K562 (cell line): ENCODE results near the gene SPNS1. TPM values are rescaled to one million over a fixed set of nuclear protein-coding genes. Genes with fewer than 3 reads are reported as not detected.

Experiments
- AFF4 ChIP-seq: sonication (generic); formaldehyde crosslinking; IDR thresholded peaks from 2 replicates; pipeline ENCODE4 v1.8.0; 2023; ENCODE audit warnings: mild to moderate bottlenecking, missing genetic modification reagents
- HMGN3 ChIP-seq: IDR thresholded peaks from 2 replicates; pipeline ENCODE4 v1.6.1; 2011; ENCODE audit warnings: borderline replicate concordance, low read depth, mild to moderate bottlenecking, mixed read lengths, low read length; ENCODE audit not compliant: insufficient read length; ENCODE audit errors: extremely low read depth
- KDM1A ChIP-seq, 2 experiments: fragments of 450-650 bp; IDR thresholded peaks; 2 replicates each; pipeline ENCODE4 v1.6.1; 2016; ENCODE audit warnings: mild to moderate bottlenecking in 2 of 2
- PHF8 ChIP-seq: fragments of 200-600 bp; sonication (generic); IDR thresholded peaks from 2 replicates; pipeline ENCODE4 v1.6.1; 2012; ENCODE audit warnings: mixed run types, mild to moderate bottlenecking, inconsistent platforms, low read length, moderate library complexity, borderline replicate concordance
- SETDB1 ChIP-seq: IDR thresholded peaks from one replicate; pipeline ENCODE4 v1.6.1; 2012; ENCODE audit warnings: low read length, control low read depth, inconsistent platforms
- STAT6 ChIP-seq: sonication (generic); formaldehyde crosslinking; IDR thresholded peaks from 2 replicates; pipeline ENCODE4 v1.8.1; 2023; ENCODE audit warnings: mild to moderate bottlenecking, missing genetic modification reagents
- TRIM28 ChIP-seq: fragments of 450-650 bp; IDR thresholded peaks from 2 replicates; pipeline ENCODE4 v1.6.1; 2017
- ZFP30 ChIP-seq: fragments of 250-450 bp; sonication (Bioruptor Pico); IDR thresholded peaks from 2 replicates; pipeline ENCODE4 v1.8.0; 2022; ENCODE audit warnings: moderate library complexity, mild to moderate bottlenecking, inconsistent platforms, borderline replicate concordance
- ZNF561 ChIP-seq: fragments of 450-650 bp; formaldehyde crosslinking; conservative IDR thresholded peaks from 2 replicates; pipeline ENCODE4 v1.4.0; 2020; ENCODE audit warnings: mild to moderate bottlenecking, moderate library complexity
- ZNF778 ChIP-seq: fragments of 450-650 bp; formaldehyde crosslinking; IDR thresholded peaks from 2 replicates; pipeline ENCODE4 v1.4.0; 2020; ENCODE audit warnings: mild to moderate bottlenecking, moderate library complexity
- ZNF79 ChIP-seq: fragments of 250-450 bp; sonication (Bioruptor Pico); IDR thresholded peaks from 2 replicates; pipeline ENCODE4 v1.4.0; 2020; ENCODE audit warnings: low read depth, mild to moderate bottlenecking, moderate library complexity
- polyA plus RNA-seq, 8 experiments: library from polyadenylated mRNA; depleted of rRNA in 4 of 8; stranded (reverse) in 5 of 8; unstranded in 3 of 8; fragments of >200 nt; fragmentation: Nextera tagmentation in 2 of 8; fragmentation: Illumina TruSeq in 1 of 8; extraction: Ambion mirVana in 2 of 8; extraction: Trizol in 1 of 8; gene quantifications; 2 replicates each; pipeline versions ENCODE4 v1.2.1 to v1.2.3, GENCODE V29; 2011 to 2014; ENCODE audit warnings: inconsistent platforms in 1 of 8, missing spikeins in 1 of 8
- total RNA-seq, 7 experiments: library from RNA; depleted of rRNA in 6 of 7; stranded (reverse); fragments of >200 nt in 6 of 7; fragmentation: Illumina TruSeq in 2 of 7; extraction: Trizol in 2 of 7; gene quantifications; 2 replicates each; pipeline versions ENCODE4 v1.2.1 to v1.2.3, GENCODE V29; 2011 to 2021; ENCODE audit warnings: low replicate concordance in 1 of 7
- TF ChIP-seq, protein P1 (sequence below): IDR thresholded peaks from 2 replicates; pipeline ENCODE4 v1.6.1; 2014; ENCODE audit warnings: antibody characterized with exemption
- TF ChIP-seq, protein P2 (sequence below): fragments of 250-450 bp; sonication (Bioruptor Pico); IDR thresholded peaks from 2 replicates; pipeline ENCODE4 v1.5.1; 2021; ENCODE audit warnings: mild to moderate bottlenecking

Gene SPNS1
- total and polyA plus RNA-seq, 9 of the 15 experiments (the other 6 are each of a cell fraction or from before 2014, with no cell fraction given) = 0.58 to 64.9 (median 13.7) TPM

- TF ChIP-seq ZNF561 (CRISPR knock-in tag) (no peak), KDM1A (IDR thresholded peaks at IDR 0.05) (peak; percentile 100), ZFP30 (CRISPR knock-in tag) (no peak), HMGN3 (peak; percentile 77), ZNF778 (CRISPR knock-in tag) (no peak), SETDB1 (no peak), AFF4 (CRISPR knock-in tag) (0 out of 2 replicates have a peak, but pooled peaks have one; percentile 60), PHF8 (peak; percentile 85), TRIM28 (no peak), STAT6 (CRISPR knock-in tag) (no peak), ZNF79 (no peak)
- TF ChIP-seq, protein P1, sequence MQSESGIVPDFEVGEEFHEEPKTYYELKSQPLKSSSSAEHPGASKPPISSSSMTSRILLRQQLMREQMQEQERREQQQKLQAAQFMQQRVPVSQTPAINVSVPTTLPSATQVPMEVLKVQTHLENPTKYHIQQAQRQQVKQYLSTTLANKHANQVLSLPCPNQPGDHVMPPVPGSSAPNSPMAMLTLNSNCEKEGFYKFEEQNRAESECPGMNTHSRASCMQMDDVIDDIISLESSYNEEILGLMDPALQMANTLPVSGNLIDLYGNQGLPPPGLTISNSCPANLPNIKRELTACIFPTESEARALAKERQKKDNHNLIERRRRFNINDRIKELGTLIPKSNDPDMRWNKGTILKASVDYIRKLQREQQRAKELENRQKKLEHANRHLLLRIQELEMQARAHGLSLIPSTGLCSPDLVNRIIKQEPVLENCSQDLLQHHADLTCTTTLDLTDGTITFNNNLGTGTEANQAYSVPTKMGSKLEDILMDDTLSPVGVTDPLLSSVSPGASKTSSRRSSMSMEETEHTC = peak; percentile 15; the same call in 1 of the 2 replicates
- TF ChIP-seq, protein P2, sequence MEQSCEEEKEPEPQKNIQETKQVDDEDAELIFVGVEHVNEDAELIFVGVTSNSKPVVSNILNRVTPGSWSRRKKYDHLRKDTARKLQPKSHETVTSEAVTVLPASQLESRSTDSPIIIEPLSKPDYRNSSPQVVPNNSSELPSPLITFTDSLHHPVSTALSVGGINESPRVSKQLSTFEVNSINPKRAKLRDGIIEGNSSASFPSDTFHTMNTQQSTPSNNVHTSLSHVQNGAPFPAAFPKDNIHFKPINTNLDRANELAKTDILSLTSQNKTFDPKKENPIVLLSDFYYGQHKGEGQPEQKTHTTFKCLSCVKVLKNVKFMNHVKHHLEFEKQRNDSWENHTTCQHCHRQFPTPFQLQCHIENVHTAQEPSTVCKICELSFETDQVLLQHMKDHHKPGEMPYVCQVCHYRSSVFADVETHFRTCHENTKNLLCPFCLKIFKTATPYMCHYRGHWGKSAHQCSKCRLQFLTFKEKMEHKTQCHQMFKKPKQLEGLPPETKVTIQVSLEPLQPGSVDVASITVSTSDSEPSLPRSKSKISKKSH (CRISPR knock-in tag) = no peak
Measured at GRCh38 chr16:28925386-28926228, 49.0 kb upstream of the SPNS1 start (continued).
